Measurements from ENCODE around the gene ATXN10.

- no peak for TF ChIP-seq CTCF (IDR thresholded peaks at IDR 0.05)
- no peak for TF ChIP-seq POLR2A (IDR thresholded peaks at IDR 0.05)
These were observed 36.0 kb downstream of the ATXN10 start for GRCh38 chr22:45707605-45708004.
